MM.1S (cell line): Measurements from ENCODE around the gene SNX15.

Source experiments
- DNase-seq: peaks from one replicate; pipeline ENCODE4 v3.0.0-alpha.2; 2015
- H2AFZ ChIP-seq: fragments of 300-600 bp; sonication (generic); 2 replicates; pipeline ENCODE4 v1.6.0; 2016; ENCODE audit warnings: antibody characterized with exemption, low read length
- H3F3A ChIP-seq: fragments of 300-600 bp; sonication (generic); 2 replicates; pipeline ENCODE4 v1.6.1; 2016; ENCODE audit warnings: mild to moderate bottlenecking, antibody characterized with exemption, low read length, moderate library complexity, mixed read lengths; ENCODE audit not compliant: insufficient read depth
- H3K27ac ChIP-seq: fragments of 300-600 bp; sonication (generic); 2 replicates; pipeline ENCODE4 v1.5.1; 2016; ENCODE audit warnings: mild to moderate bottlenecking, low read length
- H3K27me3 ChIP-seq: fragments of 300-600 bp; sonication (generic); replicated peaks from 2 replicates; pipeline ENCODE4 v1.6.0; 2016; ENCODE audit warnings: low read length; ENCODE audit not compliant: insufficient read depth
- H3K36me3 ChIP-seq: fragments of 300-600 bp; sonication (generic); replicated peaks from 2 replicates; pipeline ENCODE4 v1.6.1; 2016; ENCODE audit warnings: mild to moderate bottlenecking, low read length, mixed read lengths; ENCODE audit not compliant: insufficient read depth
- H3K4me1 ChIP-seq: fragments of 300-600 bp; sonication (generic); 2 replicates; pipeline ENCODE4 v1.6.1; 2016; ENCODE audit warnings: low read length, mixed read lengths
- H3K4me2 ChIP-seq: fragments of 300-600 bp; sonication (generic); 2 replicates; pipeline ENCODE4 v1.6.0; 2016; ENCODE audit warnings: low read depth, low read length
- H3K4me3 ChIP-seq: fragments of 300-600 bp; sonication (generic); 2 replicates; pipeline ENCODE4 v1.5.1; 2016; ENCODE audit warnings: low read length, mixed read lengths
- H3K79me2 ChIP-seq: fragments of 300-600 bp; sonication (generic); 2 replicates; pipeline ENCODE4 v1.6.1; 2016; ENCODE audit warnings: mixed run types, low read length, mixed read lengths
- H3K9ac ChIP-seq: fragments of 300-600 bp; sonication (generic); 2 replicates; pipeline ENCODE4 v1.6.1; 2016; ENCODE audit warnings: low read length, mixed read lengths
- H3K9me2 ChIP-seq: fragments of 300-600 bp; sonication (generic); replicated peaks from 2 replicates; pipeline ENCODE4 v1.6.1; 2016; ENCODE audit warnings: mild to moderate bottlenecking, low read length, mixed read lengths; ENCODE audit not compliant: insufficient read depth
- H3K9me3 ChIP-seq: fragments of 300-600 bp; sonication (generic); replicated peaks from 2 replicates; pipeline ENCODE4 v1.6.1; 2016; ENCODE audit warnings: mild to moderate bottlenecking, low read length, mixed read lengths; ENCODE audit not compliant: insufficient read depth
- H4K20me1 ChIP-seq: fragments of 300-600 bp; sonication (generic); 2 replicates; pipeline ENCODE4 v1.6.1; 2016; ENCODE audit warnings: mild to moderate bottlenecking, low read length, moderate library complexity, mixed read lengths; ENCODE audit not compliant: insufficient read depth
- CTCF ChIP-seq: fragments of 300-600 bp; sonication (generic); IDR thresholded peaks from 2 replicates; pipeline ENCODE4 v1.5.1; 2016; ENCODE audit warnings: antibody characterized with exemption, low read length, mixed read lengths
- EZH2 ChIP-seq: fragments of 300-600 bp; sonication (generic); optimal IDR thresholded peaks from 2 replicates; pipeline ENCODE3; 2017; ENCODE audit warnings: low read depth, mild to moderate bottlenecking, antibody characterized with exemption, low read length, mixed read lengths
- EZH2phosphoT487 ChIP-seq: fragments of 300-600 bp; sonication (generic); IDR thresholded peaks from 2 replicates; pipeline ENCODE4 v1.6.1; 2018; ENCODE audit warnings: antibody characterized with exemption, low read length

The SNX15 gene

GRCh38 chr11:65047581-65048422 is 20.6 kb downstream of the SNX15 start:
- Histone ChIP-seq H3F3A (peaks cover 8% of the 10 kb centered on the region), H3K27ac (no peak overlapping the region), H3K4me1 (peaks cover 8% of the 10 kb centered on the region), H3K79me2 (peaks cover 30% of the 10 kb centered on the region), H3K4me2 (no peak overlapping the region), H3K9ac (no peak overlapping the region), H3K9me2 (no peaks in the 10 kb centered on the region), H3K36me3 (no peaks in the 10 kb centered on the region), H3K9me3 (no peaks in the 10 kb centered on the region), H4K20me1 (no peaks in the 10 kb centered on the region), H3K27me3 (no peaks in the 10 kb centered on the region), H3K4me3 (no peak overlapping the region), H2AFZ (no peak overlapping the region)
- DNase-seq, result no peak
- TF ChIP-seq EZH2 (no peak), CTCF (no peak)

GRCh38 chr11:65051398-65051858 is 24.2 kb downstream of the SNX15 start:
- H3K27ac ChIP-seq, result peak overlapping the region; percentile 22; the same call in 1 of the 2 replicates

GRCh38 chr11:65053827-65054508 is 26.7 kb downstream of the SNX15 start:
- Histone ChIP-seq H3K79me2 (no peaks in the 10 kb centered on the region), H3K9ac (no peak overlapping the region), H3K4me1 (peaks cover 22% of the 10 kb centered on the region), H3K36me3 (no peaks in the 10 kb centered on the region), H4K20me1 (no peaks in the 10 kb centered on the region), H3F3A (peaks cover 12% of the 10 kb centered on the region), H3K4me3 (no peak overlapping the region), H3K9me2 (no peaks in the 10 kb centered on the region), H2AFZ (no peak overlapping the region), H3K27me3 (no peaks in the 10 kb centered on the region), H3K9me3 (no peaks in the 10 kb centered on the region), H3K27ac (no peak overlapping the region), H3K4me2 (peak overlapping the region; percentile 7; the same call in 1 of the 2 replicates)
- DNase-seq, result no peak
- TF ChIP-seq EZH2, result no peak
- no peak for TF ChIP-seq CTCF

More at GRCh38 chr11:65051398-65051858, 24.2 kb downstream of the SNX15 start:
- Histone ChIP-seq H3K9me3 (no peaks in the 10 kb centered on the region), H3K9me2 (no peaks in the 10 kb centered on the region), H3K27me3 (no peaks in the 10 kb centered on the region), H3K36me3 (no peaks in the 10 kb centered on the region), H3K79me2 (no peaks in the 10 kb centered on the region), H3K4me2 (peak overlapping the region; percentile 41; the same call in 1 of the 2 replicates), H3K4me1 (peaks cover 22% of the 10 kb centered on the region), H4K20me1 (no peaks in the 10 kb centered on the region), H2AFZ (no peak overlapping the region), H3F3A (peaks cover 13% of the 10 kb centered on the region), H3K4me3 (no peak overlapping the region), H3K9ac (no peak overlapping the region)
- no peak for TF ChIP-seq CTCF
- no peak for TF ChIP-seq EZH2
- TF ChIP-seq EZH2phosphoT487, result no peak
- no peak for DNase-seq
